Measurements from ENCODE around the gene CLMP.

Gene CLMP

GRCh38 chr11:123045101-123045500, 149.9 kb downstream of the CLMP start:
- H2BK15ac ChIP-seq (ENCODE audit: low read depth, poor library complexity, severe bottlenecking): no peak overlapping the region
- H3K18ac ChIP-seq (ENCODE audit: low read depth in 1 of 2, low read length in 2 of 2): no peak overlapping the region
- no peak overlapping the region for H3K9ac ChIP-seq (ENCODE audit: low read length)
- no peak overlapping the region for H2AFZ ChIP-seq (ENCODE audit: low read depth, low read length)
- H3K4me1 ChIP-seq (ENCODE audit: control insufficient read depth, insufficient read depth, low read depth, low read length): peaks cover 2% of the 10 kb centered on the region
- no peak overlapping the region for H3K4ac ChIP-seq (ENCODE audit: low read depth in 1 of 2, low read length in 2 of 2)
- no peak overlapping the region for H3K14ac ChIP-seq (ENCODE audit: low read length in 2 of 2)
- H3K27me3 ChIP-seq (ENCODE audit: control insufficient read depth in 1 of 2, insufficient read depth in 1 of 2, low read length in 2 of 2): no peaks in the 10 kb centered on the region
- no peak overlapping the region for H3K27ac ChIP-seq (ENCODE audit: low read length, poor library complexity, severe bottlenecking)
- H4K91ac ChIP-seq (ENCODE audit: low read length): no peak overlapping the region
- no peak overlapping the region for H4K8ac ChIP-seq (ENCODE audit: low read length)
- no peak overlapping the region for H3K4me2 ChIP-seq (ENCODE audit: low read length, poor library complexity, severe bottlenecking)
- no peaks in the 10 kb centered on the region for H3K9me3 ChIP-seq (ENCODE audit: control insufficient read depth, low read length)
- 100% methylated on average over 1 of the region's 1 CpG for WGBS
- no peak overlapping the region for H2BK120ac ChIP-seq (ENCODE audit: low read depth, low read length)
- no peaks in the 10 kb centered on the region for H3K79me1 ChIP-seq (replicated peaks; ENCODE audit: low read length, poor library complexity, severe bottlenecking)
- no peak overlapping the region for H3K4me3 ChIP-seq (ENCODE audit: insufficient read depth in 1 of 2, low read depth in 1 of 2, low read length in 2 of 2)
- DNase-seq: no peak
- H2BK12ac ChIP-seq (ENCODE audit: low read length in 2 of 2): no peak overlapping the region
- H3K23ac ChIP-seq (ENCODE audit: low read length in 2 of 2): no peak overlapping the region
- no peak overlapping the region for H2BK5ac ChIP-seq (ENCODE audit: low read depth, low read length, poor library complexity, severe bottlenecking)
- no peak overlapping the region for H2AK5ac ChIP-seq (ENCODE audit: low read length, severe bottlenecking)
- H3K36me3 ChIP-seq (ENCODE audit: control insufficient read depth in 1 of 2, insufficient read depth in 2 of 2, low read depth in 1 of 2, low read length in 2 of 2): no peaks in the 10 kb centered on the region

DNA sequence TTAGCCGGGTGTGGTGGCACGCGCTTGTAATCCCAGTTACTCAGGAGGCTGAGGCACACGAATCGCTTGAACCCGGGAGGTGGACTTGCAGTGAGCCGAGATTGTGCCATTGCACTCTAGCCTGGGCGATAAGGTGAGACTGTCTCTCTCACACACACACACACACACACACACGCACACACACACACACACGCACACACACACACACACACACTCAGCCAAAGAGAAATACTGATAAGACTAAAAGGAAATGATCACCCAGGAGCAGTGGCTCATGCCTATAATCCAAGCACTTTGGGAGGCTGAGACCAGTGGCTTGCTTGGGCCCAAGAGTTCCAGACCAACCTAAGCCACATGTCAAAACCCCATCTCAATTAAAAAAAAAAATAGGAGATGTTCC, 153.9 kb downstream of the CLMP start:
- Histone ChIP-seq H3K23ac (ENCODE audit: low read length in 2 of 2) (no peak overlapping the region), H3K79me1 (replicated peaks; ENCODE audit: low read length, poor library complexity, severe bottlenecking) (no peaks in the 10 kb centered on the region), H2AFZ (ENCODE audit: low read depth, low read length) (no peak overlapping the region), H4K91ac (ENCODE audit: low read length) (no peak overlapping the region), H3K27me3 (ENCODE audit: control insufficient read depth in 1 of 2, insufficient read depth in 1 of 2, low read length in 2 of 2) (no peaks in the 10 kb centered on the region), H3K14ac (ENCODE audit: low read length in 2 of 2) (no peak overlapping the region), H2AK5ac (ENCODE audit: low read length, severe bottlenecking) (no peak overlapping the region), H2BK5ac (ENCODE audit: low read depth, low read length, poor library complexity, severe bottlenecking) (no peak overlapping the region), H2BK15ac (ENCODE audit: low read depth, poor library complexity, severe bottlenecking) (no peak overlapping the region), H2BK120ac (ENCODE audit: low read depth, low read length) (no peak overlapping the region), H3K9ac (ENCODE audit: low read length) (no peak overlapping the region), H3K27ac (ENCODE audit: low read length, poor library complexity, severe bottlenecking) (no peak overlapping the region), H3K4me2 (ENCODE audit: low read length, poor library complexity, severe bottlenecking) (no peak overlapping the region), H3K4me3 (ENCODE audit: insufficient read depth in 1 of 2, low read depth in 1 of 2, low read length in 2 of 2) (no peak overlapping the region), H3K9me3 (ENCODE audit: control insufficient read depth, low read length) (no peaks in the 10 kb centered on the region), H3K36me3 (ENCODE audit: control insufficient read depth in 1 of 2, insufficient read depth in 2 of 2, low read depth in 1 of 2, low read length in 2 of 2) (no peaks in the 10 kb centered on the region), H3K4ac (ENCODE audit: low read depth in 1 of 2, low read length in 2 of 2) (no peak overlapping the region), H3K4me1 (ENCODE audit: control insufficient read depth, insufficient read depth, low read depth, low read length) (peaks cover 2% of the 10 kb centered on the region), H2BK12ac (ENCODE audit: low read length in 2 of 2) (no peak overlapping the region), H3K18ac (ENCODE audit: low read depth in 1 of 2, low read length in 2 of 2) (no peak overlapping the region), H4K8ac (ENCODE audit: low read length) (peak overlapping the region; percentile 41)
- no peak for DNase-seq
- WGBS: 95% methylated on average over 9 of the region's 10 CpGs

DNA sequence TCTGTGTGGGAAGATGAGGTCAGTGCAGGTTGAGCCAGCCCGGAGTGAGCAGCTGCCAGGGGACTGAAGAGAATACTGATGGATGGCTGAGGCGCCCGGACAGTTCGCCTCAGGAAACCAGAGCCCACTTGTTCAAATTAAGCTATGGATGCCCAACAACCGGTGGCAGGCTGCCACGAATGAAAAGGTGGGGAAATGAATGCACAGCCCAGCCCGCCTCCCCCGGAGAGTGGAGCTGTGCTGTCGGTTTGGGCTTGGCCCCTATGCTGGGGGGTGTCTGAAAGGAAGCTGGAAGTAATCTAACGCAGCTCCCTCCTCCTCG, 155.0 kb downstream of the CLMP start:
- Histone ChIP-seq H3K4me2 (ENCODE audit: low read length, poor library complexity, severe bottlenecking) (peak overlapping the region; percentile 16), H2AK5ac (ENCODE audit: low read length, severe bottlenecking) (no peak overlapping the region), H3K18ac (ENCODE audit: low read depth in 1 of 2, low read length in 2 of 2) (no peak overlapping the region), H3K4me3 (ENCODE audit: insufficient read depth in 1 of 2, low read depth in 1 of 2, low read length in 2 of 2) (no peak overlapping the region), H3K79me1 (replicated peaks; ENCODE audit: low read length, poor library complexity, severe bottlenecking) (no peaks in the 10 kb centered on the region), H2BK12ac (ENCODE audit: low read length in 2 of 2) (no peak overlapping the region), H3K27ac (ENCODE audit: low read length, poor library complexity, severe bottlenecking) (no peak overlapping the region), H2BK5ac (ENCODE audit: low read depth, low read length, poor library complexity, severe bottlenecking) (no peak overlapping the region), H3K9me3 (ENCODE audit: control insufficient read depth, low read length) (no peaks in the 10 kb centered on the region), H2BK120ac (ENCODE audit: low read depth, low read length) (no peak overlapping the region), H2AFZ (ENCODE audit: low read depth, low read length) (no peak overlapping the region), H3K36me3 (ENCODE audit: control insufficient read depth in 1 of 2, insufficient read depth in 2 of 2, low read depth in 1 of 2, low read length in 2 of 2) (no peaks in the 10 kb centered on the region), H4K8ac (ENCODE audit: low read length) (no peak overlapping the region), H3K14ac (ENCODE audit: low read length in 2 of 2) (peak overlapping the region in 1 of 2 experiments; percentile 75), H4K91ac (ENCODE audit: low read length) (no peak overlapping the region), H3K4me1 (ENCODE audit: control insufficient read depth, insufficient read depth, low read depth, low read length) (peaks cover 2% of the 10 kb centered on the region), H3K9ac (ENCODE audit: low read length) (no peak overlapping the region), H3K4ac (ENCODE audit: low read depth in 1 of 2, low read length in 2 of 2) (no peak overlapping the region), H3K27me3 (ENCODE audit: control insufficient read depth in 1 of 2, insufficient read depth in 1 of 2, low read length in 2 of 2) (no peaks in the 10 kb centered on the region), H3K23ac (ENCODE audit: low read length in 2 of 2) (no peak overlapping the region), H2BK15ac (ENCODE audit: low read depth, poor library complexity, severe bottlenecking) (no peak overlapping the region)
- DNase-seq: no peak
- WGBS: 71% methylated on average over 11 of the region's 11 CpGs

GRCh38 chr11:123035831-123036230, 159.2 kb downstream of the CLMP start:
- Histone ChIP-seq H3K14ac (ENCODE audit: low read length in 2 of 2) (no peak overlapping the region), H2BK15ac (ENCODE audit: low read depth, poor library complexity, severe bottlenecking) (no peak overlapping the region), H2BK12ac (ENCODE audit: low read length in 2 of 2) (no peak overlapping the region), H4K8ac (ENCODE audit: low read length) (no peak overlapping the region), H3K79me1 (replicated peaks; ENCODE audit: low read length, poor library complexity, severe bottlenecking) (no peaks in the 10 kb centered on the region), H3K27ac (ENCODE audit: low read length, poor library complexity, severe bottlenecking) (no peak overlapping the region), H2AFZ (ENCODE audit: low read depth, low read length) (no peak overlapping the region), H3K4ac (ENCODE audit: low read depth in 1 of 2, low read length in 2 of 2) (no peak overlapping the region), H3K9ac (ENCODE audit: low read length) (no peak overlapping the region), H3K9me3 (ENCODE audit: control insufficient read depth, low read length) (no peaks in the 10 kb centered on the region), H2AK5ac (ENCODE audit: low read length, severe bottlenecking) (no peak overlapping the region), H2BK120ac (ENCODE audit: low read depth, low read length) (no peak overlapping the region), H3K4me2 (ENCODE audit: low read length, poor library complexity, severe bottlenecking) (no peak overlapping the region), H3K36me3 (ENCODE audit: control insufficient read depth in 1 of 2, insufficient read depth in 2 of 2, low read depth in 1 of 2, low read length in 2 of 2) (no peaks in the 10 kb centered on the region), H2BK5ac (ENCODE audit: low read depth, low read length, poor library complexity, severe bottlenecking) (no peak overlapping the region), H3K4me3 (ENCODE audit: insufficient read depth in 1 of 2, low read depth in 1 of 2, low read length in 2 of 2) (no peak overlapping the region), H3K18ac (ENCODE audit: low read depth in 1 of 2, low read length in 2 of 2) (no peak overlapping the region), H3K4me1 (ENCODE audit: control insufficient read depth, insufficient read depth, low read depth, low read length) (no peaks in the 10 kb centered on the region), H4K91ac (ENCODE audit: low read length) (no peak overlapping the region), H3K27me3 (ENCODE audit: control insufficient read depth in 1 of 2, insufficient read depth in 1 of 2, low read length in 2 of 2) (peaks cover 0 to 4% of the 10 kb centered on the region in 2 experiments), H3K23ac (ENCODE audit: low read length in 2 of 2) (no peak overlapping the region)
- 97% methylated on average over 10 of the region's 10 CpGs for WGBS
- no peak for DNase-seq
